ENCODE measurements around the gene EML4. TPM values are rescaled to one million over a fixed set of nuclear protein-coding genes. Genes with fewer than 3 reads are reported as not detected.

The EML4 gene
- total RNA-seq, 1 donor from 2014 or later = 167 TPM

DNA sequence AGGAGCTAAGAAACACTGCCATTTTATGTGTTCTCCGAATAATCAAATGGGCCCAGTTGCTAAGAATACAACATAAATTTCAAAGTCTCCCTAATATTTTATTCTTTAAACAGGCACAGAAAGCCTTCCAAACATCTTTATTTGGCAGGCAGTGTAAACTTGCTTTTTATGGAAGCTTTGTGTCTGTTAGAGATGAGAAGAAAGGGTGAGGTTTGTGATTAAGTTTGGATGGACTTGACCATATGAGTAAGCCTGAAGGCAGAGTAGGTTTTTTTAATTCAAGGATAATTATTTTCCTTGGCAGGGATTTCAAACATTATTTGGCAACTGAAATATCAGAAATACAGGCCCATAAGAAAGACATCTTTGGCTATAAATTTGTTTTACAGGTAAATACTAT lies 129.0 kb downstream of the EML4 start:
- no peak overlapping the region for H3K27ac ChIP-seq
- H3K36me3 ChIP-seq = peaks cover 33% of the 10 kb centered on the region
- H3K4me1 ChIP-seq = no peaks in the 10 kb centered on the region
- Mint-ChIP-seq H3K4me3 (no peak overlapping the region), H3K4me1 (no peaks in the 10 kb centered on the region), H3K27me3 (ENCODE audit: insufficient read depth, low read depth) (no peaks in the 10 kb centered on the region), H3K36me3 (peaks cover 9% of the 10 kb centered on the region), H3K9me3 (no peaks in the 10 kb centered on the region), H3K27ac (no peak overlapping the region)
- TF ChIP-seq EZH2phosphoT487 (IDR thresholded peaks at IDR 0.05) (no peak), EZH2 (IDR thresholded peaks at IDR 0.05) (no peak), CTCF (IDR thresholded peaks at IDR 0.05) (no peak)
- H2AFZ ChIP-seq (replicated peaks) = no peak overlapping the region
- H3K79me2 ChIP-seq (ENCODE audit: low read depth) = no peaks in the 10 kb centered on the region
- no peaks in the 10 kb centered on the region for H3K9me3 ChIP-seq (ENCODE audit: low read depth)
- H3K9ac ChIP-seq = no peak overlapping the region
- H3F3A ChIP-seq (ENCODE audit: low read depth) = no peaks in the 10 kb centered on the region
- DNase-seq (ENCODE audit: low spot score) = no peak
- H3K4me3 ChIP-seq = no peak overlapping the region
- H3K27me3 ChIP-seq = no peaks in the 10 kb centered on the region
- H4K20me1 ChIP-seq (ENCODE audit: low read depth) = no peaks in the 10 kb centered on the region
- H3K4me2 ChIP-seq = no peak overlapping the region

GRCh38 chr2:42298996-42299754 lies 130.0 kb downstream of the EML4 start:
- Mint-ChIP-seq H3K9me3 (no peaks in the 10 kb centered on the region), H3K4me1 (no peaks in the 10 kb centered on the region), H3K27ac (no peak overlapping the region), H3K36me3 (peaks cover 15% of the 10 kb centered on the region), H3K4me3 (no peak overlapping the region), H3K27me3 (ENCODE audit: insufficient read depth, low read depth) (no peaks in the 10 kb centered on the region)
- DNase-seq (ENCODE audit: low spot score) = no peak
- Histone ChIP-seq H3F3A (ENCODE audit: low read depth) (no peaks in the 10 kb centered on the region), H3K27ac (no peak overlapping the region), H3K4me1 (no peaks in the 10 kb centered on the region), H3K4me2 (no peak overlapping the region), H3K9ac (no peak overlapping the region), H3K27me3 (no peaks in the 10 kb centered on the region), H3K79me2 (ENCODE audit: low read depth) (no peaks in the 10 kb centered on the region), H2AFZ (replicated peaks) (no peak overlapping the region), H3K36me3 (peaks cover 35% of the 10 kb centered on the region), H3K9me3 (ENCODE audit: low read depth) (no peaks in the 10 kb centered on the region), H4K20me1 (ENCODE audit: low read depth) (no peaks in the 10 kb centered on the region), H3K4me3 (no peak overlapping the region)
- TF ChIP-seq CTCF (IDR thresholded peaks at IDR 0.05) (no peak), EZH2 (IDR thresholded peaks at IDR 0.05) (no peak), EZH2phosphoT487 (IDR thresholded peaks at IDR 0.05) (no peak)

GRCh38 chr2:42300527-42300926 lies 131.4 kb downstream of the EML4 start:
- Histone ChIP-seq H3K27me3 (no peaks in the 10 kb centered on the region), H3F3A (ENCODE audit: low read depth) (no peaks in the 10 kb centered on the region), H2AFZ (replicated peaks) (no peak overlapping the region), H3K4me2 (no peak overlapping the region), H3K9me3 (ENCODE audit: low read depth) (no peaks in the 10 kb centered on the region), H3K36me3 (peaks cover 30% of the 10 kb centered on the region), H4K20me1 (ENCODE audit: low read depth) (no peaks in the 10 kb centered on the region), H3K4me3 (no peak overlapping the region), H3K9ac (no peak overlapping the region), H3K27ac (no peak overlapping the region), H3K4me1 (no peaks in the 10 kb centered on the region), H3K79me2 (ENCODE audit: low read depth) (no peaks in the 10 kb centered on the region)
- no peaks in the 10 kb centered on the region for H3K9me3 Mint-ChIP-seq
- peaks cover 13% of the 10 kb centered on the region for H3K36me3 Mint-ChIP-seq
- no peak for DNase-seq (ENCODE audit: low spot score)
- H3K4me3 Mint-ChIP-seq = no peak overlapping the region
- H3K27ac Mint-ChIP-seq = no peak overlapping the region
- H3K27me3 Mint-ChIP-seq (ENCODE audit: insufficient read depth, low read depth) = no peaks in the 10 kb centered on the region
- TF ChIP-seq EZH2phosphoT487 (IDR thresholded peaks at IDR 0.05) (no peak), CTCF (IDR thresholded peaks at IDR 0.05) (no peak), EZH2 (IDR thresholded peaks at IDR 0.05) (no peak)
- no peaks in the 10 kb centered on the region for H3K4me1 Mint-ChIP-seq

Data from neural progenitor cell (in vitro differentiated cells).